ENCODE data around the gene POLL. TPM values are rescaled to one million over a fixed set of nuclear protein-coding genes. Genes with fewer than 3 reads are reported as not detected.

POLL gene
- total and polyA plus RNA-seq, 2 donors, result 5.4 to 26.9 TPM

GRCh38 chr10:101623528-101623927 lies 35.5 kb upstream of the POLL start:
- no peak for DNase-seq (ENCODE audit: low read depth in 6 of 9, low spot score in 9 of 9)

GRCh38 chr10:101619983-101620382 lies 31.9 kb upstream of the POLL start:
- Histone ChIP-seq H3K27ac (ENCODE audit: low read depth in 1 of 2, low read length in 1 of 2) (no peak overlapping the region), H3K4me1 (ENCODE audit: control insufficient read depth in 2 of 2, insufficient read depth in 2 of 2, low read length in 2 of 2) (peaks cover 0 to under 1% of the 10 kb centered on the region in 2 donors), H3K27me3 (ENCODE audit: control insufficient read depth in 2 of 2, insufficient read depth in 1 of 2, low read length in 1 of 2) (no peaks in the 10 kb centered on the region), H3K36me3 (ENCODE audit: control insufficient read depth in 2 of 2, insufficient read depth in 2 of 2, low read length in 1 of 2) (peaks cover 21 to 35% of the 10 kb centered on the region in 2 donors), H3K4me3 (ENCODE audit: low read length in 2 of 2) (no peak overlapping the region), H3K9me3 (ENCODE audit: control insufficient read depth in 2 of 2, insufficient read depth in 1 of 2, low read length in 1 of 2) (no peaks in the 10 kb centered on the region)
- 99% methylated on average over 6 of the region's 6 CpGs for WGBS
- no peak for DNase-seq (ENCODE audit: low read depth in 6 of 9, low spot score in 9 of 9)

More at GRCh38 chr10:101623528-101623927, 35.5 kb upstream of the POLL start:
- Histone ChIP-seq H3K27ac (ENCODE audit: low read depth in 1 of 2, low read length in 1 of 2) (no peak overlapping the region), H3K4me1 (ENCODE audit: control insufficient read depth in 2 of 2, insufficient read depth in 2 of 2, low read length in 2 of 2) (peaks cover 0 to 3% of the 10 kb centered on the region in 2 donors), H3K27me3 (ENCODE audit: control insufficient read depth in 2 of 2, insufficient read depth in 1 of 2, low read length in 1 of 2) (no peaks in the 10 kb centered on the region), H3K36me3 (ENCODE audit: control insufficient read depth in 2 of 2, insufficient read depth in 2 of 2, low read length in 1 of 2) (peaks cover 16 to 26% of the 10 kb centered on the region in 2 donors), H3K9me3 (ENCODE audit: control insufficient read depth in 2 of 2, insufficient read depth in 1 of 2, low read length in 1 of 2) (no peaks in the 10 kb centered on the region), H3K4me3 (ENCODE audit: low read length in 2 of 2) (no peak overlapping the region)
- 94% methylated on average over 1 of the region's 1 CpG for WGBS

- DNase-seq (ENCODE audit: low read depth in 6 of 9, low spot score in 9 of 9), result no peak
- 98% methylated on average over 2 of the region's 2 CpGs for WGBS
- Histone ChIP-seq H3K4me3 (ENCODE audit: low read length in 2 of 2) (no peak overlapping the region), H3K36me3 (ENCODE audit: control insufficient read depth in 2 of 2, insufficient read depth in 2 of 2, low read length in 1 of 2) (peaks cover 20 to 28% of the 10 kb centered on the region in 2 donors), H3K4me1 (ENCODE audit: control insufficient read depth in 2 of 2, insufficient read depth in 2 of 2, low read length in 2 of 2) (no peaks in the 10 kb centered on the region), H3K9me3 (ENCODE audit: control insufficient read depth in 2 of 2, insufficient read depth in 1 of 2, low read length in 1 of 2) (no peaks in the 10 kb centered on the region), H3K27me3 (ENCODE audit: control insufficient read depth in 2 of 2, insufficient read depth in 1 of 2, low read length in 1 of 2) (no peaks in the 10 kb centered on the region), H3K27ac (ENCODE audit: low read depth in 1 of 2, low read length in 1 of 2) (no peak overlapping the region)
These were observed 30.8 kb upstream of the POLL start for GRCh38 chr10:101618871-101619270.

- WGBS, result 96% methylated on average over 4 of the region's 4 CpGs
- Histone ChIP-seq H3K27me3 (ENCODE audit: control insufficient read depth in 2 of 2, insufficient read depth in 1 of 2, low read length in 1 of 2) (no peaks in the 10 kb centered on the region), H3K36me3 (ENCODE audit: control insufficient read depth in 2 of 2, insufficient read depth in 2 of 2, low read length in 1 of 2) (peaks cover 16 to 28% of the 10 kb centered on the region in 2 donors), H3K9me3 (ENCODE audit: control insufficient read depth in 2 of 2, insufficient read depth in 1 of 2, low read length in 1 of 2) (no peaks in the 10 kb centered on the region), H3K4me3 (ENCODE audit: low read length in 2 of 2) (no peak overlapping the region), H3K27ac (ENCODE audit: low read depth in 1 of 2, low read length in 1 of 2) (no peak overlapping the region), H3K4me1 (ENCODE audit: control insufficient read depth in 2 of 2, insufficient read depth in 2 of 2, low read length in 2 of 2) (no peaks in the 10 kb centered on the region)
- no peak for DNase-seq (ENCODE audit: low read depth in 6 of 9, low spot score in 9 of 9)
These were observed 29.9 kb upstream of the POLL start for GRCh38 chr10:101617824-101618568.

- peaks cover 16 to 30% of the 10 kb centered on the region in 2 donors for H3K36me3 ChIP-seq (ENCODE audit: control insufficient read depth in 2 of 2, insufficient read depth in 2 of 2, low read length in 1 of 2)
- no peaks in the 10 kb centered on the region for H3K27me3 ChIP-seq (ENCODE audit: control insufficient read depth in 2 of 2, insufficient read depth in 1 of 2, low read length in 1 of 2)
- H3K4me3 ChIP-seq (ENCODE audit: low read length in 2 of 2), result no peak overlapping the region
- 86% methylated on average over 8 of the region's 8 CpGs for WGBS
- H3K9me3 ChIP-seq (ENCODE audit: control insufficient read depth in 2 of 2, insufficient read depth in 1 of 2, low read length in 1 of 2), result no peaks in the 10 kb centered on the region
- H3K27ac ChIP-seq (ENCODE audit: low read depth in 1 of 2, low read length in 1 of 2), result no peak overlapping the region
- H3K4me1 ChIP-seq (ENCODE audit: control insufficient read depth in 2 of 2, insufficient read depth in 2 of 2, low read length in 2 of 2), result no peaks in the 10 kb centered on the region
- DNase-seq (ENCODE audit: low read depth in 6 of 9, low spot score in 9 of 9), result no peak
These were observed 29.2 kb upstream of the POLL start for GRCh38 chr10:101617102-101617823.

- Histone ChIP-seq H3K9me3 (ENCODE audit: control insufficient read depth in 2 of 2, insufficient read depth in 1 of 2, low read length in 1 of 2) (no peaks in the 10 kb centered on the region), H3K4me3 (ENCODE audit: low read length in 2 of 2) (no peak overlapping the region), H3K36me3 (ENCODE audit: control insufficient read depth in 2 of 2, insufficient read depth in 2 of 2, low read length in 1 of 2) (peaks cover 22 to 34% of the 10 kb centered on the region in 2 donors), H3K4me1 (ENCODE audit: control insufficient read depth in 2 of 2, insufficient read depth in 2 of 2, low read length in 2 of 2) (no peaks in the 10 kb centered on the region), H3K27ac (ENCODE audit: low read depth in 1 of 2, low read length in 1 of 2) (no peak overlapping the region), H3K27me3 (ENCODE audit: control insufficient read depth in 2 of 2, insufficient read depth in 1 of 2, low read length in 1 of 2) (no peaks in the 10 kb centered on the region)
- 98% methylated on average over 9 of the region's 9 CpGs for WGBS
- no peak for DNase-seq (ENCODE audit: low read depth in 6 of 9, low spot score in 9 of 9)
These were observed 28.5 kb upstream of the POLL start for GRCh38 chr10:101616415-101617101.

- no peaks in the 10 kb centered on the region for H3K9me3 ChIP-seq (ENCODE audit: control insufficient read depth in 2 of 2, insufficient read depth in 1 of 2, low read length in 1 of 2)
- WGBS, result 97% methylated on average over 5 of the region's 5 CpGs
- H3K27ac ChIP-seq (ENCODE audit: low read depth in 1 of 2, low read length in 1 of 2), result no peak overlapping the region
- no peak for DNase-seq (ENCODE audit: low read depth in 6 of 9, low spot score in 9 of 9)
- H3K36me3 ChIP-seq (ENCODE audit: control insufficient read depth in 2 of 2, insufficient read depth in 2 of 2, low read length in 1 of 2), result peaks cover 30 to 35% of the 10 kb centered on the region in 2 donors
- no peaks in the 10 kb centered on the region for H3K4me1 ChIP-seq (ENCODE audit: control insufficient read depth in 2 of 2, insufficient read depth in 2 of 2, low read length in 2 of 2)
- no peak overlapping the region for H3K4me3 ChIP-seq (ENCODE audit: low read length in 2 of 2)
- H3K27me3 ChIP-seq (ENCODE audit: control insufficient read depth in 2 of 2, insufficient read depth in 1 of 2, low read length in 1 of 2), result no peaks in the 10 kb centered on the region
These were observed 27.6 kb upstream of the POLL start for GRCh38 chr10:101615525-101616116.

- WGBS, result 96% methylated on average over 13 of the region's 13 CpGs
- Histone ChIP-seq H3K4me3 (ENCODE audit: low read length in 2 of 2) (no peak overlapping the region), H3K27me3 (ENCODE audit: control insufficient read depth in 2 of 2, insufficient read depth in 1 of 2, low read length in 1 of 2) (no peaks in the 10 kb centered on the region), H3K36me3 (ENCODE audit: control insufficient read depth in 2 of 2, insufficient read depth in 2 of 2, low read length in 1 of 2) (peaks cover 31 to 38% of the 10 kb centered on the region in 2 donors), H3K9me3 (ENCODE audit: control insufficient read depth in 2 of 2, insufficient read depth in 1 of 2, low read length in 1 of 2) (no peaks in the 10 kb centered on the region), H3K27ac (ENCODE audit: low read depth in 1 of 2, low read length in 1 of 2) (no peak overlapping the region), H3K4me1 (ENCODE audit: control insufficient read depth in 2 of 2, insufficient read depth in 2 of 2, low read length in 2 of 2) (no peaks in the 10 kb centered on the region)
- no peak for DNase-seq (ENCODE audit: low read depth in 6 of 9, low spot score in 9 of 9)
These were observed 26.8 kb upstream of the POLL start for GRCh38 chr10:101614663-101615524.

Measured in thymus (tissue), 11 donors.